IPS-20b (cell line): ENCODE measurements around the gene TMEM272.

Experiments
- H3K27ac ChIP-seq: one replicate; pipeline ENCODE4 v1.5.1; 2013; ENCODE audit warnings: low read length
- H3K27me3 ChIP-seq: 2 replicates; pipeline ENCODE4 v1.6.1; 2013; ENCODE audit warnings: mild to moderate bottlenecking, low read length, inconsistent platforms; ENCODE audit not compliant: insufficient read depth
- H3K36me3 ChIP-seq: 2 replicates; pipeline ENCODE4 v1.6.1; 2013; ENCODE audit warnings: low read depth, mild to moderate bottlenecking, inconsistent platforms, low read length, moderate library complexity; ENCODE audit not compliant: insufficient read depth
- H3K4me1 ChIP-seq: 2 replicates; pipeline ENCODE4 v1.6.1; 2013; ENCODE audit warnings: mild to moderate bottlenecking, control low read depth, inconsistent platforms, low read length, moderate library complexity; ENCODE audit not compliant: insufficient read depth
- H3K4me3 ChIP-seq: 2 replicates; pipeline ENCODE4 v1.5.1; 2013; ENCODE audit warnings: mild to moderate bottlenecking, low read length, inconsistent platforms
- H3K9ac ChIP-seq: 2 replicates; pipeline ENCODE4 v1.6.1; 2013; ENCODE audit warnings: low read depth, mild to moderate bottlenecking, inconsistent platforms, low read length, moderate library complexity
- H3K9me3 ChIP-seq: 2 replicates; pipeline ENCODE4 v1.6.1; 2013; ENCODE audit warnings: mild to moderate bottlenecking, low read depth, low read length, inconsistent platforms; ENCODE audit not compliant: insufficient read depth

TMEM272 gene

GRCh38 chr13:51844862-51845573, at the start of gene TMEM272:
Gene TMEM272 (minus strand): TSS chr13:51845177. CDS start chr13:51838530, 6,647 bp downstream.
- no peaks in the 10 kb centered on the region for H3K27me3 ChIP-seq
- H3K4me1 ChIP-seq = no peaks in the 10 kb centered on the region
- H3K36me3 ChIP-seq = no peaks in the 10 kb centered on the region
- H3K9ac ChIP-seq = no peak within 1 kb of the TSS
- H3K4me3 ChIP-seq = no peak within 1 kb of the TSS
- no peak within 1 kb of the TSS for H3K27ac ChIP-seq
- H3K9me3 ChIP-seq = peaks cover 9% of the 10 kb centered on the region

- no peaks in the 10 kb centered on the region for H3K27me3 ChIP-seq
- H3K9me3 ChIP-seq = no peaks in the 10 kb centered on the region
- H3K9ac ChIP-seq = no peak overlapping the region
- no peaks in the 10 kb centered on the region for H3K36me3 ChIP-seq
- H3K4me3 ChIP-seq = no peak overlapping the region
- no peaks in the 10 kb centered on the region for H3K4me1 ChIP-seq
- H3K27ac ChIP-seq = no peak overlapping the region
Observed at GRCh38 chr13:51894239-51894638, 49.3 kb upstream of the TMEM272 start.

GRCh38 chr13:51892657-51893056, 47.7 kb upstream of the TMEM272 start:
- Histone ChIP-seq H3K4me3 (no peak overlapping the region), H3K27me3 (no peaks in the 10 kb centered on the region), H3K9me3 (no peaks in the 10 kb centered on the region), H3K27ac (no peak overlapping the region), H3K9ac (no peak overlapping the region), H3K36me3 (no peaks in the 10 kb centered on the region), H3K4me1 (no peaks in the 10 kb centered on the region)

- Histone ChIP-seq H3K9ac (no peak overlapping the region), H3K27ac (no peak overlapping the region), H3K4me1 (no peaks in the 10 kb centered on the region), H3K4me3 (no peak overlapping the region), H3K36me3 (no peaks in the 10 kb centered on the region), H3K9me3 (no peaks in the 10 kb centered on the region), H3K27me3 (no peaks in the 10 kb centered on the region)
Observed at GRCh38 chr13:51887468-51887867, 42.5 kb upstream of the TMEM272 start.

GRCh38 chr13:51885651-51886050, 40.7 kb upstream of the TMEM272 start:
- Histone ChIP-seq H3K4me1 (no peaks in the 10 kb centered on the region), H3K9me3 (no peaks in the 10 kb centered on the region), H3K36me3 (no peaks in the 10 kb centered on the region), H3K9ac (no peak overlapping the region), H3K27me3 (no peaks in the 10 kb centered on the region), H3K4me3 (no peak overlapping the region), H3K27ac (no peak overlapping the region)

- Histone ChIP-seq H3K4me3 (no peak overlapping the region), H3K36me3 (no peaks in the 10 kb centered on the region), H3K4me1 (no peaks in the 10 kb centered on the region), H3K9me3 (no peaks in the 10 kb centered on the region), H3K27ac (no peak overlapping the region), H3K9ac (no peak overlapping the region), H3K27me3 (no peaks in the 10 kb centered on the region)
Observed at GRCh38 chr13:51883226-51883600, 38.2 kb upstream of the TMEM272 start.

GRCh38 chr13:51882570-51883225, 37.7 kb upstream of the TMEM272 start:
- Histone ChIP-seq H3K9me3 (no peaks in the 10 kb centered on the region), H3K27me3 (no peaks in the 10 kb centered on the region), H3K4me1 (no peaks in the 10 kb centered on the region), H3K9ac (no peak overlapping the region), H3K27ac (no peak overlapping the region), H3K36me3 (no peaks in the 10 kb centered on the region), H3K4me3 (no peak overlapping the region)

- H3K36me3 ChIP-seq = no peaks in the 10 kb centered on the region
- peaks cover 5% of the 10 kb centered on the region; the same call in 1 of the 2 replicates for H3K27me3 ChIP-seq
- no peak overlapping the region for H3K27ac ChIP-seq
- no peak overlapping the region for H3K4me3 ChIP-seq
- H3K9me3 ChIP-seq = no peaks in the 10 kb centered on the region
- no peak overlapping the region for H3K9ac ChIP-seq
- no peaks in the 10 kb centered on the region for H3K4me1 ChIP-seq
Observed at GRCh38 chr13:51881296-51881695, 36.3 kb upstream of the TMEM272 start.

- peaks cover 5% of the 10 kb centered on the region; the same call in 1 of the 2 replicates for H3K27me3 ChIP-seq
- no peak overlapping the region for H3K4me3 ChIP-seq
- no peak overlapping the region for H3K27ac ChIP-seq
- no peaks in the 10 kb centered on the region for H3K9me3 ChIP-seq
- H3K4me1 ChIP-seq = no peaks in the 10 kb centered on the region
- H3K36me3 ChIP-seq = no peaks in the 10 kb centered on the region
- H3K9ac ChIP-seq = no peak overlapping the region
Observed at GRCh38 chr13:51879133-51879532, 34.2 kb upstream of the TMEM272 start.

GRCh38 chr13:51874651-51875050, 29.7 kb upstream of the TMEM272 start:
- no peaks in the 10 kb centered on the region for H3K36me3 ChIP-seq
- H3K4me1 ChIP-seq = no peaks in the 10 kb centered on the region
- H3K4me3 ChIP-seq = no peak overlapping the region
- no peaks in the 10 kb centered on the region for H3K9me3 ChIP-seq
- no peak overlapping the region for H3K27ac ChIP-seq
- no peak overlapping the region for H3K9ac ChIP-seq
- peaks cover 5% of the 10 kb centered on the region for H3K27me3 ChIP-seq

- no peak overlapping the region for H3K9ac ChIP-seq
- peaks cover 5% of the 10 kb centered on the region for H3K27me3 ChIP-seq
- H3K4me3 ChIP-seq = no peak overlapping the region
- no peaks in the 10 kb centered on the region for H3K9me3 ChIP-seq
- no peak overlapping the region for H3K27ac ChIP-seq
- no peaks in the 10 kb centered on the region for H3K36me3 ChIP-seq
- H3K4me1 ChIP-seq = no peaks in the 10 kb centered on the region
Observed at GRCh38 chr13:51873837-51874236, 28.9 kb upstream of the TMEM272 start.

- H3K27ac ChIP-seq = no peak overlapping the region
- H3K9ac ChIP-seq = no peak overlapping the region
- H3K27me3 ChIP-seq = peaks cover 5% of the 10 kb centered on the region
- H3K4me1 ChIP-seq = no peaks in the 10 kb centered on the region
- no peaks in the 10 kb centered on the region for H3K9me3 ChIP-seq
- H3K36me3 ChIP-seq = no peaks in the 10 kb centered on the region
- H3K4me3 ChIP-seq = no peak overlapping the region
Observed at GRCh38 chr13:51873117-51873798, 28.3 kb upstream of the TMEM272 start.
